HL-60 (cell line): ENCODE data around the gene KDM1B.

Source experiments
- GABPA ChIP-seq: IDR thresholded peaks from 2 replicates; pipeline ENCODE4 v1.6.1; 2012; ENCODE audit warnings: low read depth
- POLR2AphosphoS5 ChIP-seq: IDR thresholded peaks from 2 replicates; pipeline ENCODE4 v1.6.1; 2012; ENCODE audit warnings: low read depth
- TF ChIP-seq, protein P1 (sequence below): IDR thresholded peaks from one replicate; pipeline ENCODE4 v1.5.1; 2011; ENCODE audit warnings: low read length, control low read depth, inconsistent platforms; ENCODE audit not compliant: insufficient read depth
- TF ChIP-seq, protein P2 (sequence below): IDR thresholded peaks from 2 replicates; pipeline ENCODE4 v1.6.1; 2012; ENCODE audit warnings: low read depth; ENCODE audit not compliant: insufficient replicate concordance

DNA sequence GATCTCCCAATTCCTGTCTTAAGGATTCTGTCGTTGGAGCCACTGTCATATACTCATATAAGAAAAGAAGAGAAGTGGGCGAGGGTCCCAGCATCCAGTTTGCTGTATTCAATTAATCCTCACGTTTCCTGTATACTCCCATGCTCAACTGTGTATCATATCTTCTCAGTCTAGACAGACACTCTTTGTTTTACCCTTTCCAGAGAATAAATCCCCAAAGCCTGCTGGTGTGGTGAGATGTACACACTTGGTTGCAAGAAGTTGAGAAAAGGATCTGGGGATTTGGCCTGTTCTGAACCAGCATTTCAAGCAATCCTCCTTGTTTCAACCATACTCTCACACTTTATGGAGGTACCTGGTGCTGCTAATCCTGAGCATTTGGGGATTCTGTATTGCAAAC is 3.4 kb upstream of the KDM1B start:
- TF ChIP-seq, protein P1, sequence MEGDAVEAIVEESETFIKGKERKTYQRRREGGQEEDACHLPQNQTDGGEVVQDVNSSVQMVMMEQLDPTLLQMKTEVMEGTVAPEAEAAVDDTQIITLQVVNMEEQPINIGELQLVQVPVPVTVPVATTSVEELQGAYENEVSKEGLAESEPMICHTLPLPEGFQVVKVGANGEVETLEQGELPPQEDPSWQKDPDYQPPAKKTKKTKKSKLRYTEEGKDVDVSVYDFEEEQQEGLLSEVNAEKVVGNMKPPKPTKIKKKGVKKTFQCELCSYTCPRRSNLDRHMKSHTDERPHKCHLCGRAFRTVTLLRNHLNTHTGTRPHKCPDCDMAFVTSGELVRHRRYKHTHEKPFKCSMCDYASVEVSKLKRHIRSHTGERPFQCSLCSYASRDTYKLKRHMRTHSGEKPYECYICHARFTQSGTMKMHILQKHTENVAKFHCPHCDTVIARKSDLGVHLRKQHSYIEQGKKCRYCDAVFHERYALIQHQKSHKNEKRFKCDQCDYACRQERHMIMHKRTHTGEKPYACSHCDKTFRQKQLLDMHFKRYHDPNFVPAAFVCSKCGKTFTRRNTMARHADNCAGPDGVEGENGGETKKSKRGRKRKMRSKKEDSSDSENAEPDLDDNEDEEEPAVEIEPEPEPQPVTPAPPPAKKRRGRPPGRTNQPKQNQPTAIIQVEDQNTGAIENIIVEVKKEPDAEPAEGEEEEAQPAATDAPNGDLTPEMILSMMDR, result no peak
- TF ChIP-seq, protein P2, sequence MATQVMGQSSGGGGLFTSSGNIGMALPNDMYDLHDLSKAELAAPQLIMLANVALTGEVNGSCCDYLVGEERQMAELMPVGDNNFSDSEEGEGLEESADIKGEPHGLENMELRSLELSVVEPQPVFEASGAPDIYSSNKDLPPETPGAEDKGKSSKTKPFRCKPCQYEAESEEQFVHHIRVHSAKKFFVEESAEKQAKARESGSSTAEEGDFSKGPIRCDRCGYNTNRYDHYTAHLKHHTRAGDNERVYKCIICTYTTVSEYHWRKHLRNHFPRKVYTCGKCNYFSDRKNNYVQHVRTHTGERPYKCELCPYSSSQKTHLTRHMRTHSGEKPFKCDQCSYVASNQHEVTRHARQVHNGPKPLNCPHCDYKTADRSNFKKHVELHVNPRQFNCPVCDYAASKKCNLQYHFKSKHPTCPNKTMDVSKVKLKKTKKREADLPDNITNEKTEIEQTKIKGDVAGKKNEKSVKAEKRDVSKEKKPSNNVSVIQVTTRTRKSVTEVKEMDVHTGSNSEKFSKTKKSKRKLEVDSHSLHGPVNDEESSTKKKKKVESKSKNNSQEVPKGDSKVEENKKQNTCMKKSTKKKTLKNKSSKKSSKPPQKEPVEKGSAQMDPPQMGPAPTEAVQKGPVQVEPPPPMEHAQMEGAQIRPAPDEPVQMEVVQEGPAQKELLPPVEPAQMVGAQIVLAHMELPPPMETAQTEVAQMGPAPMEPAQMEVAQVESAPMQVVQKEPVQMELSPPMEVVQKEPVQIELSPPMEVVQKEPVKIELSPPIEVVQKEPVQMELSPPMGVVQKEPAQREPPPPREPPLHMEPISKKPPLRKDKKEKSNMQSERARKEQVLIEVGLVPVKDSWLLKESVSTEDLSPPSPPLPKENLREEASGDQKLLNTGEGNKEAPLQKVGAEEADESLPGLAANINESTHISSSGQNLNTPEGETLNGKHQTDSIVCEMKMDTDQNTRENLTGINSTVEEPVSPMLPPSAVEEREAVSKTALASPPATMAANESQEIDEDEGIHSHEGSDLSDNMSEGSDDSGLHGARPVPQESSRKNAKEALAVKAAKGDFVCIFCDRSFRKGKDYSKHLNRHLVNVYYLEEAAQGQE, result no peak
- TF ChIP-seq POLR2AphosphoS5 (no peak), GABPA (no peak)
